GM08714 (cell line): ENCODE results near the gene TICAM1.

Source experiments
- H3K4me3 ChIP-seq: fragments of 200-500 bp; sonication (Bioruptor generic); 2 replicates; pipeline ENCODE4 v1.5.1; 2014; ENCODE audit warnings: mild to moderate bottlenecking, low read length, inconsistent platforms
- ZNF274 ChIP-seq: IDR thresholded peaks from 2 replicates; pipeline ENCODE4 v1.6.1; 2012; ENCODE audit warnings: mild to moderate bottlenecking, low read depth, low read length

The TICAM1 gene

GRCh38 chr19:4774136-4774535, 57.4 kb downstream of the TICAM1 start:
- TF ChIP-seq ZNF274: no peak
- H3K4me3 ChIP-seq: no peak overlapping the region

- no peak overlapping the region for H3K4me3 ChIP-seq
- TF ChIP-seq ZNF274: no peak
Observed at GRCh38 chr19:4773047-4773640, 58.4 kb downstream of the TICAM1 start.

GRCh38 chr19:4772566-4772965, 58.9 kb downstream of the TICAM1 start:
- TF ChIP-seq ZNF274: no peak
- no peak overlapping the region for H3K4me3 ChIP-seq

GRCh38 chr19:4768934-4769777, 62.4 kb downstream of the TICAM1 start:
- H3K4me3 ChIP-seq: no peak overlapping the region
- TF ChIP-seq ZNF274: no peak
